GM12878 (cell line): ENCODE results near the gene ACHE.

ENCODE experiments used
- CHD2 ChIP-seq: IDR thresholded peaks from 2 replicates; pipeline ENCODE4 v1.6.1; 2011; ENCODE audit warnings: low read depth, low read length, improper control_type of control experiment, borderline replicate concordance
- EP300 ChIP-seq, 2 experiments: fragments of 150-350 bp in 1 of 2; IDR thresholded peaks; 2 replicates each; pipeline ENCODE4 v1.6.1; 2011 to 2012; ENCODE audit warnings: low read depth in 2 of 2, low read length in 2 of 2, borderline replicate concordance in 1 of 2, improper control_type of control experiment in 1 of 2, inconsistent platforms in 1 of 2; ENCODE audit not compliant: control insufficient read depth in 1 of 2
- GATAD2B ChIP-seq: fragments of 450-650 bp; conservative IDR thresholded peaks from 2 replicates; pipeline ENCODE4 v1.6.1; 2017; ENCODE audit warnings: low read depth, mild to moderate bottlenecking, moderate library complexity
- KDM1A ChIP-seq: fragments of 200-600 bp; sonication (generic); IDR thresholded peaks from 2 replicates; pipeline ENCODE4 v1.6.1; 2016; ENCODE audit warnings: borderline replicate concordance
- POLR2A ChIP-seq: IDR thresholded peaks from 2 replicates; pipeline ENCODE4 v1.6.1; 2011; ENCODE audit warnings: low read depth, mild to moderate bottlenecking, low read length
- POLR2AphosphoS5 ChIP-seq: IDR thresholded peaks from 2 replicates; pipeline ENCODE4 v1.6.1; 2011; ENCODE audit warnings: mild to moderate bottlenecking, low read length, inconsistent platforms
- SIN3A ChIP-seq: IDR thresholded peaks from 2 replicates; pipeline ENCODE4 v1.6.1; 2012; ENCODE audit warnings: low read depth, low read length, improper control_type of control experiment
- SIX5 ChIP-seq: IDR thresholded peaks from 2 replicates; pipeline ENCODE4 v1.6.1; 2011; ENCODE audit warnings: mild to moderate bottlenecking, low read depth, low read length, moderate library complexity; ENCODE audit not compliant: severe bottlenecking
- ZNF274 ChIP-seq: IDR thresholded peaks from one replicate; pipeline ENCODE4 v1.8.0; 2011; ENCODE audit not compliant: insufficient read length, insufficient read depth
- TF ChIP-seq, protein P1 (sequence below), 3 experiments: IDR thresholded peaks in 2 of 3; conservative IDR thresholded peaks in 1 of 3; 2 replicates each; pipeline ENCODE4 v1.5.1; 2011; ENCODE audit warnings: low read depth in 3 of 3, low read length in 3 of 3, mild to moderate bottlenecking in 3 of 3, control low read depth in 2 of 3, moderate library complexity in 2 of 3, inconsistent platforms in 1 of 3, mixed read lengths in 1 of 3; ENCODE audit not compliant: control insufficient read depth in 2 of 3, insufficient read depth in 1 of 3; ENCODE audit errors: extremely low read depth in 1 of 3

DNA sequence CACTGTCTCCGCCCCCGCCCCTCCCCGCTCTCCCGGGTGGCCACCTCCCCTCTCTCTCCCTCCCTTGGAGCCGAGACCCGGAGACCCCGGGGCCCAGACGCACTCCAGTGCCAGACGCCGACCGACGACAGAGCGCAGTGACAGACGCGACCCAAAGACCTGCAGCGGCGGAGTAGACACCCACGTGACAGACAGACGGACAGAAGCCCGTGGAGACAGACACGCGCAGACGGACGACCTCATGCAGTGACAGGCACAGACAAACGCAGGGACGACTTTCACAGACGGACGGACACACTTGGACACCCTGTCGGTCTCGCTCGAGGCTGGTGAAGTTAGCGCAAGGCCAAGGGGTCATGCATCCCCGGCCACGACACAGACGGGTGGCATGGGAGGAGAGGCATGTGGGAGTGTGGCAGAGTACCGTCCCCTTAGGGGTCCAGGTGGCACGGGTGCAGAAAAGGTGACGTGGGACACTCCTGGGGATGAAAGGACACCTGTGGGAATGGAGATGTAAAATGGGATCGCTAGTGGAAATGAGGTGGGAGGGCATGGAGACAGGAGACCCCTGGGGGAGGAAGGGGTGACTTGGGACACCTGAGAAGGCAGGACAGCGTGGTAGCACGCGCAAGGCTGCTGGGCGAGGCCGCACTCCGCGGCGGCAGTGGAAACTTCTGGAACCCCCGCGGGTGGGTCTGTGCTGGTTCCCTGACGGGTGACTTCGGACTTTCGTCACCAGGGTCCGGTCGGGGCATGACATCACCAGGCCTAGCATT is 456 bp upstream of the ACHE start:
- TF ChIP-seq GATAD2B = no peak
- no peak for TF ChIP-seq SIN3A
- no peak for TF ChIP-seq ZNF274
- TF ChIP-seq, protein P1, sequence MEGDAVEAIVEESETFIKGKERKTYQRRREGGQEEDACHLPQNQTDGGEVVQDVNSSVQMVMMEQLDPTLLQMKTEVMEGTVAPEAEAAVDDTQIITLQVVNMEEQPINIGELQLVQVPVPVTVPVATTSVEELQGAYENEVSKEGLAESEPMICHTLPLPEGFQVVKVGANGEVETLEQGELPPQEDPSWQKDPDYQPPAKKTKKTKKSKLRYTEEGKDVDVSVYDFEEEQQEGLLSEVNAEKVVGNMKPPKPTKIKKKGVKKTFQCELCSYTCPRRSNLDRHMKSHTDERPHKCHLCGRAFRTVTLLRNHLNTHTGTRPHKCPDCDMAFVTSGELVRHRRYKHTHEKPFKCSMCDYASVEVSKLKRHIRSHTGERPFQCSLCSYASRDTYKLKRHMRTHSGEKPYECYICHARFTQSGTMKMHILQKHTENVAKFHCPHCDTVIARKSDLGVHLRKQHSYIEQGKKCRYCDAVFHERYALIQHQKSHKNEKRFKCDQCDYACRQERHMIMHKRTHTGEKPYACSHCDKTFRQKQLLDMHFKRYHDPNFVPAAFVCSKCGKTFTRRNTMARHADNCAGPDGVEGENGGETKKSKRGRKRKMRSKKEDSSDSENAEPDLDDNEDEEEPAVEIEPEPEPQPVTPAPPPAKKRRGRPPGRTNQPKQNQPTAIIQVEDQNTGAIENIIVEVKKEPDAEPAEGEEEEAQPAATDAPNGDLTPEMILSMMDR (IDR thresholded peaks at IDR 0.05 in 2 of 3, conservative IDR thresholded peaks at IDR 0.05 in 1 of 3; ENCODE audit: control insufficient read depth in 2 of 3, extremely low read depth in 1 of 3, insufficient read depth in 1 of 3, low read depth in 3 of 3, low read length in 3 of 3) = no peak
- no peak for TF ChIP-seq POLR2AphosphoS5
- no peak for TF ChIP-seq POLR2A
- no peak for TF ChIP-seq SIX5
- TF ChIP-seq CHD2 = no peak
- TF ChIP-seq KDM1A = no peak
- TF ChIP-seq EP300 (IDR thresholded peaks at IDR 0.05; ENCODE audit: borderline replicate concordance in 1 of 2, control insufficient read depth in 1 of 2, low read depth in 2 of 2, low read length in 2 of 2) = no peak
